Vagina (tissue), 2 donors: Measurements from ENCODE around the gene NT5C1A.

Experiments
- CTCF ChIP-seq, 3 experiments: fragments of 450-650 bp in 2 of 3; fragments of 200-600 bp in 1 of 3; sonication (generic) in 1 of 3; IDR thresholded peaks; one replicate each; pipeline ENCODE4 v1.5.1; 2017 to 2019; ENCODE audit warnings: antibody characterized with exemption in 3 of 3, mild to moderate bottlenecking in 2 of 3, moderate library complexity in 2 of 3
- POLR2A ChIP-seq, 2 donors: fragments of 450-650 bp; IDR thresholded peaks; one replicate each; pipeline ENCODE4 v1.6.1; 2017; ENCODE audit warnings: antibody characterized with exemption in 2 of 2, mild to moderate bottlenecking in 2 of 2, moderate library complexity in 2 of 2
- POLR2AphosphoS5 ChIP-seq, 2 donors: sonication (generic); formaldehyde crosslinking; IDR thresholded peaks; one replicate each; pipeline ENCODE4 v1.9.0; 2017; ENCODE audit warnings: antibody characterized with exemption in 2 of 2, mild to moderate bottlenecking in 2 of 2, low read depth in 1 of 2; ENCODE audit not compliant: insufficient read depth in 1 of 2

GRCh38 chr1:39689635-39690034 is 17.7 kb upstream of the NT5C1A start:
- no peak for TF ChIP-seq CTCF (IDR thresholded peaks at IDR 0.05)
- TF ChIP-seq POLR2AphosphoS5 (IDR thresholded peaks at IDR 0.05; ENCODE audit: insufficient read depth in 1 of 2, low read depth in 1 of 2) = no peak
- no peak for TF ChIP-seq POLR2A (IDR thresholded peaks at IDR 0.05)
